Natural killer cell treated with Interleukin-12 subunit alpha and Interleukin-12 subunit beta and Interleukin-15 and Interleukin-18, amount 100 ng/mL, for 72 hours (primary cell): ENCODE measurements around the gene LELP1. TPM values are rescaled to one million over a fixed set of nuclear protein-coding genes. Genes with fewer than 3 reads are reported as not detected.

Experiments used
- ATAC-seq, 2 donors: fragments of 150-1000 bp; cut with Tn5 transposase in 1 of 2; sonication (Bioruptor Pico), chemical (Tn5 transposase) in 1 of 2; 2 replicates each; pipeline ENCODE4 v1.10.0; 2021
- DNase-seq: peaks from one replicate; pipeline ENCODE4 v3.0.0; 2022; ENCODE audit warnings: low spot score
- H3K27ac Mint-ChIP-seq, 2 donors: 1 replicate in 1 of 2; 2 replicates in 1 of 2; pipeline ENCODE4 v1.8.0; 2022; ENCODE audit warnings: mixed read lengths in 2 of 2, mild to moderate bottlenecking in 1 of 2, moderate library complexity in 1 of 2
- H3K27me3 Mint-ChIP-seq, 2 donors: 1 replicate in 1 of 2; 2 replicates in 1 of 2; pipeline ENCODE4 v1.8.0; 2022; ENCODE audit warnings: mixed read lengths in 2 of 2
- H3K36me3 Mint-ChIP-seq: one replicate; pipeline ENCODE4 v1.8.0; 2022; ENCODE audit warnings: mixed read lengths
- H3K4me1 Mint-ChIP-seq, 2 donors: 1 replicate in 1 of 2; 2 replicates in 1 of 2; pipeline ENCODE4 v1.8.0; 2022; ENCODE audit warnings: low read depth in 2 of 2, mixed read lengths in 2 of 2, mild to moderate bottlenecking in 1 of 2
- H3K4me3 Mint-ChIP-seq: one replicate; pipeline ENCODE4 v1.8.0; 2022; ENCODE audit warnings: mixed read lengths
- H3K9me3 Mint-ChIP-seq: 2 replicates; pipeline ENCODE4 v1.8.0; 2022; ENCODE audit warnings: mixed read lengths
- total RNA-seq, 2 donors: library from RNA; stranded (reverse); gene quantifications; one replicate each; pipeline ENCODE4 v1.2.3, GENCODE V29; 2022

Gene LELP1
- total RNA-seq, 2 donors from 2014 or later, result not detected

DNA sequence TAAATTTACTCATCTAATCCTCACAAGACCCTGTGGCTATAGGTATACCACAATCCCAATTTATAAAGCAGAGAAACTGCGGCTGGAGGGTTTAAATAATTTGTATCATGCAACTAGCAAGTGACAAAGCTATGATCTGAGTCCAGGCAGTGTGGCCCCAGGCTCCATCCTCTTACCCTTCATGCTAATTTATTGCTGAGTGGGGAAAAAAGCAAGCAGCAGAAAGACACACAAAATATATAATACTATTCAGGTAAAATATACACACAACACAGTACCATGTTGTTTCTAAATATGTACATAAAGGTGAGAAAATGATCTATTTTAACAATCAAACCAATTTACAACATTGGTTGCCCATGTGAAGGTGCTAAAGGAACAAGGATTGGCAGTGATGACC lies 38.9 kb downstream of the LELP1 start:
- peaks cover 12% of the 10 kb centered on the region for H3K9me3 Mint-ChIP-seq
- no peak for ATAC-seq
- H3K4me3 Mint-ChIP-seq, result no peak overlapping the region
- peaks cover 8 to 9% of the 10 kb centered on the region in 2 donors for H3K4me1 Mint-ChIP-seq
- H3K36me3 Mint-ChIP-seq, result no peaks in the 10 kb centered on the region
- no peak for DNase-seq
- H3K27ac Mint-ChIP-seq, result no peak overlapping the region
- peaks cover 17 to 29% of the 10 kb centered on the region in 2 donors for H3K27me3 Mint-ChIP-seq

DNA sequence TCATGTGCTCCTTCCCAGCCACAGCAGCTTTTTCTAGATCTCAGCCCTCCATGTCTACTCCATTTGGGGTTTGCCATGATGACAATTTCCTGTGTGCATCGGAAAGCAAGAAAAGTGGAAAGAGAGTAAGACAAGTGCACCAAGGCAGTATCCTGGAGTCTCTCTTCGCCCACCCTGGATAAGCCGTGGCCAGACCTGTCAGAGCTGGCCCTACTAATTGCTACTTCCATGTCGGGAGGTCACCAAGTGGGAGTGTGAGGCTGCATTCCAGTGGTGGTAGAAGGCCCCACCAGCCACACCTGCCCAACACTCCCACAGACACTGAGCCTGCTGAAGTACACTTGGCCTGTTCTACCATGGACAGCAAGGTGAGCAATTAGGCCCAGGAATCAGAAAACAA lies 42.2 kb downstream of the LELP1 start:
- no peak overlapping the region for H3K4me3 Mint-ChIP-seq
- peaks cover 12% of the 10 kb centered on the region for H3K9me3 Mint-ChIP-seq
- H3K27me3 Mint-ChIP-seq, result peaks cover 22 to 32% of the 10 kb centered on the region in 2 donors
- ATAC-seq (no peak), DNase-seq (no peak)
- H3K36me3 Mint-ChIP-seq, result no peaks in the 10 kb centered on the region
- peaks cover 8 to 9% of the 10 kb centered on the region in 2 donors for H3K4me1 Mint-ChIP-seq
- no peak overlapping the region for H3K27ac Mint-ChIP-seq

DNA sequence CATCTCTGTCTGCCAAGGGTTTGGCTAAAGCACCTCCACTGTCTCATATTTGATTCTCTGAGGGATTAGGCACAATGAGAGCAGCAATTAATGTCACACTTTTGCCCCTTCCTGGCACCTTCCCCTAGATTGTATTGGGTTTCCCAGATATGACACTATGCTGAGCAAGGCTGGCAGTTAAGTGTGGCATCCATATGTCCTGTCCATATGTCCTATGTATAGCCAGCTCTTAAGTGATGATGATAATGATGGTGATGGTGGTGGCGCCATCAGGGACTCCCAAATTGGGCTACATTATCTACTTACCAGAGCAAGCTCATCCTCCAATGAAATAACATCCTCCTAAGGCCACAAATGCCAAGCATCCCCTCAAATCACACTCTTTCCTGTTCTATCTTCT lies 42.8 kb downstream of the LELP1 start:
- Mint-ChIP-seq H3K4me3 (no peak overlapping the region), H3K9me3 (peaks cover 12% of the 10 kb centered on the region), H3K36me3 (no peaks in the 10 kb centered on the region), H3K4me1 (peaks cover 8 to 9% of the 10 kb centered on the region in 2 donors), H3K27me3 (peaks cover 24 to 37% of the 10 kb centered on the region in 2 donors), H3K27ac (no peak overlapping the region)
- DNase-seq (no peak), ATAC-seq (no peak)

DNA sequence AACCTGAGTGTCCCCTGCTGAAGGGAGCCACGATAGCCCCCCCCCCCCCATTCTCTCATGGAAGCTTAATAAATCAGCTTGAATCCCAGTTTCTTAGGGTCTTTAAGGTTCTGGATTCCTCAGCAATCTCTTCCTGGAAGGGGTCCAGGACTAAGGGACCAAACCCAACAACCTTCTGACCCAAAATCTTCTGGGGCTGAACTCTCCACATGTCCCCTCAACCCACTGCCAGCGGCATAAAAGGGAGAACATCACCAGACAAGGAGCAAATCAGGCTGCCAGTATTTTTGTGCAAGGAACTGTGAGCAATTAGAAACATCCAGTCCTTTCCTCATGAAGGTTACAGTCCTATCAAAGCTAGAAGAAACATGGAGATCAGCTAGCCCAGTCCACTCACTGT lies 43.6 kb downstream of the LELP1 start:
- H3K9me3 Mint-ChIP-seq, result peaks cover 12% of the 10 kb centered on the region
- no peak overlapping the region for H3K27ac Mint-ChIP-seq
- DNase-seq, result no peak
- no peaks in the 10 kb centered on the region for H3K36me3 Mint-ChIP-seq
- peaks cover 30 to 43% of the 10 kb centered on the region in 2 donors for H3K27me3 Mint-ChIP-seq
- ATAC-seq, result no peak
- no peak overlapping the region for H3K4me3 Mint-ChIP-seq
- H3K4me1 Mint-ChIP-seq, result peaks cover 8 to 9% of the 10 kb centered on the region in 2 donors

DNA sequence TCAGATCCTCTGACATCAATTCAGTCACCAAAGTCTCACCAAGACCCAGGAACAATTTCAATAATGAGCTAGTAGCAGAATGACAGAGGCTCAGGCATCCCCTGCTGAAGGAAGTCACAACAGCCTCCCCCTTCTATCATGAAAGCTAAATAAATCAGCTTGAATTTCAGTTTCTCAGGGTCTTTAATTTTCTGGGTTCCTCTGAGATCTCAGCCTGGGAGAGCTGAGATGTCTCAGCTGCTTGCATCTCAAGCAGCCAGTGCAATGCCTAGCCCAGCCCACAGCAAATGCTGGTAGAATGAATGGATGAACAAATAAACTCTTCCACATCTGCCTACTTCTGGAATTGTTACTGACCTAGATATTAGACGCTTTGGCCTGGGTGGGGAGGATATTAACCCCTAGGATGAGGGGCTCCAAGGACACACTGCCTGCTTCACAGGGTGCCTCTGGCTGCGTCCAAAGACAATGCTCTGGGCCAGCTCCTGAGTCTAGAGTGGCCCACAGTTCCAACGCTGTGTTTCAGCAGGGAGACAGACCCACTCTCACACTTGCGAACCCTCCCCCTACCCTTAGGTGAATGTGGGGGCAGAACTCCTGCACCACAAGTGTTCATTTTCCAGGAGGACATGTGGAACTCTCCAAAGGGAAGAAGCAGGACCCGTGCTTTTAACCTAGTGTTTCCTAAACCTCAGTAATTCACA lies 45.1 kb downstream of the LELP1 start:
- Mint-ChIP-seq H3K36me3 (no peaks in the 10 kb centered on the region), H3K4me1 (peaks cover 8 to 9% of the 10 kb centered on the region in 2 donors), H3K27ac (no peak overlapping the region), H3K4me3 (no peak overlapping the region), H3K9me3 (peaks cover 12% of the 10 kb centered on the region), H3K27me3 (peaks cover 33 to 43% of the 10 kb centered on the region in 2 donors)
- ATAC-seq (no peak), DNase-seq (no peak)

DNA sequence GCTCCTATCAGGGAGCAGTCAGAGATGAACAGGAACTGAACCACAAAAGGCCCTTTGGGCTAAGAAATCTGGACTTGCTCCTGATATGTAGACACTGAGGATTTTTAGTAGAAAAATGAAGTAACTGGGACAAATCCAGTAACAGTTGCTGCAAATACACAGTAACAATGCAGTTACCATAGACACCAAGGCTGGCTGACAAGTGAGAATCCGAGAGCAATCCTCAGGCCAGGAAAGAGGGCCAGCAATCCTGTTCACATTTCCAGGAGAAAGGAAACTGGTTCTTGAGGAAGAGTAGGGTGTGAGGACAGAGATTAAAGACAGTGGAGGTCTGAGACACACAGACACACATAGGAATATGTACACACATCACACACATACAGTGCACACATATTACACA lies 46.9 kb downstream of the LELP1 start:
- Mint-ChIP-seq H3K4me1 (peaks cover under 1 to 4% of the 10 kb centered on the region in 2 donors), H3K9me3 (no peaks in the 10 kb centered on the region), H3K36me3 (no peaks in the 10 kb centered on the region), H3K27ac (no peak overlapping the region), H3K4me3 (no peak overlapping the region), H3K27me3 (peaks cover 34 to 43% of the 10 kb centered on the region in 2 donors)
- no peak for DNase-seq
- ATAC-seq, result no peak

DNA sequence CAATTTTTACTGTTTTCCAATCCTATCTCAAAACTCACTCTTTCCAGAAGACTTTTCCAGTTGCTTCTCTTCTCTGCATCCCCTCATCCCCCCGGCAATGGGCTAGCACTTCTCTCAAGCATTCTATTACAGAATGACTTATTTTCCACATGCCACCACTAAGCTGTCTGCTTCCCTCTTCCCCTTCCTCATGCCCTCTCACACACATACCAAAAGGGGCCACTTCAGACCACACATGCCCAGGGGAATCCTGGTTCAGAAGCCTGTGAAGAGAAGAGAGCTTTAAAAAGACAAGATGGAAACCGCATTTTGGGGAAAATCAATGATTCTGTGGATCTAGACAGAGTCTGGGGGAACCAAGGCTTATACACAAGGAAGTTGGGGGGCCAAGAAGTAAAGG lies 47.9 kb downstream of the LELP1 start:
- no peak for ATAC-seq
- Mint-ChIP-seq H3K36me3 (no peaks in the 10 kb centered on the region), H3K4me1 (peaks cover 0 to 4% of the 10 kb centered on the region in 2 donors), H3K27me3 (peaks cover 34 to 42% of the 10 kb centered on the region in 2 donors), H3K27ac (no peak overlapping the region), H3K4me3 (no peak overlapping the region), H3K9me3 (no peaks in the 10 kb centered on the region)
- no peak for DNase-seq

DNA sequence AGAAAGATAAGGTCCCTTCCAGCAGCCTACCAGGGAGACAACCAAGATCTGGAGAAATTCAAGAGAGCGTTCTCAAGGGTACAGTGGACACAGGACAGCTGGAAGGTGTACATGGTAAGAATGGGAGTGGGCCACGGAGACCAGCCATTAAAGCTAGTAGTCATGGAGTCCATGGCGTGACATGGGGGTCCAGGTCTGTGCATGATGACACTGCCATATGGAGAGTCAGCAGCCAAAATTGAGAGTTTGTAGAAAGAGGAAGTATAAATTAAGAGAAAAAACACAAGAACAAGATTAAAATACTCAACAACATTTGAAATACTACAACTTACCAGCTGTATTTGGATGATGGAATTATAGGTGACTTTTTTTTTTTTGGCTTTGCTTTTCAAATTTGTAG lies 48.3 kb downstream of the LELP1 start:
- no peak overlapping the region for H3K27ac Mint-ChIP-seq
- ATAC-seq (no peak), DNase-seq (no peak)
- no peaks in the 10 kb centered on the region for H3K36me3 Mint-ChIP-seq
- peaks cover 30 to 37% of the 10 kb centered on the region in 2 donors for H3K27me3 Mint-ChIP-seq
- H3K9me3 Mint-ChIP-seq, result no peaks in the 10 kb centered on the region
- H3K4me3 Mint-ChIP-seq, result no peak overlapping the region
- peaks cover 0 to 4% of the 10 kb centered on the region in 2 donors for H3K4me1 Mint-ChIP-seq

DNA sequence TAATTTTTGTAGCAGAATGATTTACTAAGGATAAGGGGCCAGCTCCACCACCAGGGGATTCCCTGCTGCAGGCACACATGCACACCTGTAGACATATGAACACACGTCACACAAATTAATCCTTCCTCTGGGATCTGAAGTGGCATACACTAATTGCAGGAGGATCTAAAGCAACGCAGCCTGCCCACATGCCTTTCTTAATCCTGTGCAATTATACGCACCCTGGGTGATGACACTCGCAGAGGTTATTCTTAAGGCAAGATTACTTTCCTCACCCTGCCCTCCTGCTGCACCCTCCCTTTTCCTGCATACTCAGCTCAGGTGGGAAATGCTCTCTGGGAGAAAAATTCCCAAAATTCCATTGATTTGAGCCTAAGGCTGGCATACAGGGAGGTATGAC lies 48.8 kb downstream of the LELP1 start:
- DNase-seq, result no peak
- Mint-ChIP-seq H3K27me3 (peaks cover 30 to 36% of the 10 kb centered on the region in 2 donors), H3K9me3 (no peaks in the 10 kb centered on the region), H3K4me1 (peaks cover 0 to 4% of the 10 kb centered on the region in 2 donors), H3K4me3 (no peak overlapping the region), H3K36me3 (no peaks in the 10 kb centered on the region), H3K27ac (no peak overlapping the region)
- ATAC-seq, result no peak

DNA sequence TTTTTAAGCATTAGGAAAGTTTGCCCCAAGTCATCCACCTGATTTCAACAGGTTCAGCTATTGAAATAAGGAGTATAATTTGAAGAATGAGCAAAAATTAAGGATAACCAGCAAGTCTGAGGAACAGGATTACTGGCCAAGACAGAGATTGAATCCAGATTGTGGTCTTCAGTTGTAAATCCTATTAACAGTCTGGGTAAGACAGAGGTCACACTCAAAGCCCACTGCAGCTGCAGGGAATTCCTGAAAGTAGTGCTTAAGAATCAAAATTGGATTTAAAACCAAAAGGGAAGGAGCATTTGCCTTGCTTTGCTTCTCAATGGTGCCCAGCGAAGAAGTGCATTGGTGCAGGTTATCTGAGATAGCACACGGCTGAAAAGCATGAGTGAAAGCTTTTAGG lies 49.8 kb downstream of the LELP1 start:
- no peak for DNase-seq
- Mint-ChIP-seq H3K36me3 (no peaks in the 10 kb centered on the region), H3K4me1 (peaks cover 0 to 4% of the 10 kb centered on the region in 2 donors)

DNA sequence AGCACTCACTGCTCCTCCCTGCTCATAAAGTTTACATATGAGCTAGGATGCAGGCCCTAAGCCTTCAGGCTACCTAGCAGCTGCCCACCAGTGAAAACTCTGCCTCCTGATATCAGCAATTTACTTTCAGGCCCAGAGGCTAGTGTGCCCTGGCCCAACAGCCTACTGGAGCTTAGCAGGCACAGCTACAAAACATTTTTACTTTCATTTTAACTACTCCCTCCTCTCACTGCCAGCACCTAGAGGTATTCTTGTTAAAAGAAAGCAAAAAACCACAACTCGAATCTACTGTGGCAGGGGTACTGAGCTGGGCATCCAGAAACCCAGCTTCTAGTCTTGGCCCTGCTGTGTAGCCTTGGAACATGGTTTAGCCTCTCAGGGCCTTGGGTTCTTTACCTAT lies 50.5 kb downstream of the LELP1 start:
- H3K4me3 Mint-ChIP-seq, result no peak overlapping the region
- peaks cover 0 to 4% of the 10 kb centered on the region in 2 donors for H3K4me1 Mint-ChIP-seq
- ATAC-seq (no peak), DNase-seq (no peak)
- peaks cover 29 to 34% of the 10 kb centered on the region in 2 donors for H3K27me3 Mint-ChIP-seq
- H3K9me3 Mint-ChIP-seq, result no peaks in the 10 kb centered on the region
- H3K27ac Mint-ChIP-seq, result no peak overlapping the region
- H3K36me3 Mint-ChIP-seq, result no peaks in the 10 kb centered on the region

More for the DNA sequence above, 49.8 kb downstream of the LELP1 start:
- Mint-ChIP-seq H3K27me3 (peaks cover 26 to 31% of the 10 kb centered on the region in 2 donors), H3K9me3 (no peaks in the 10 kb centered on the region), H3K4me3 (no peak overlapping the region), H3K27ac (no peak overlapping the region)
- ATAC-seq, result no peak

Other genes starting within 250 kb of the LELP1 start
- gene SPRR4, start 232.8 kb upstream of the LELP1 start, total RNA-seq, result not detected
- gene SPRR1A, start 219.3 kb upstream of the LELP1 start, total RNA-seq, result not detected
- not detected for gene SPRR3, start 201.7 kb upstream of the LELP1 start, total RNA-seq
- gene SPRR1B, start 172.2 kb upstream of the LELP1 start, total RNA-seq, result not detected
- gene SPRR2D, start 162.3 kb upstream of the LELP1 start, total RNA-seq, result not detected
- not detected for gene SPRR2A, start 145.9 kb upstream of the LELP1 start, total RNA-seq
- gene SPRR2B, start 131.8 kb upstream of the LELP1 start, total RNA-seq, result not detected
- not detected for gene SPRR2E, start 108.9 kb upstream of the LELP1 start, total RNA-seq
- not detected for gene SPRR2F, start 89.9 kb upstream of the LELP1 start, total RNA-seq
- gene SPRR2G, start 52.5 kb upstream of the LELP1 start, total RNA-seq, result not detected
- gene PRR9, start 14.2 kb downstream of the LELP1 start, total RNA-seq, result not detected
- gene LORICRIN, start 56.3 kb downstream of the LELP1 start, total RNA-seq, result not detected
- not detected for gene PGLYRP3, start 109.5 kb downstream of the LELP1 start, total RNA-seq
- not detected for gene PGLYRP4, start 145.4 kb downstream of the LELP1 start, total RNA-seq
- 10 to 100 TPM in 1 of 2 donors, 1 to 10 TPM in 1; 4.8 to 13.7 TPM for gene S100A9, start 154.4 kb downstream of the LELP1 start, total RNA-seq
- gene S100A12, start 172.2 kb downstream of the LELP1 start, total RNA-seq, result not detected
- gene S100A8, start 187.6 kb downstream of the LELP1 start, total RNA-seq, result 1 to 10 TPM in 1 of 2 donors, not detected in 1; 1.8 TPM
- gene S100A7A, start 213.1 kb downstream of the LELP1 start, total RNA-seq, result not detected